SK-N-MC (cell line): ENCODE measurements around the gene CDC123.

Experiments used
- EZH2 ChIP-seq: fragments of 200-600 bp; sonication (generic); IDR thresholded peaks from one replicate; pipeline ENCODE4 v1.6.1; 2017; ENCODE audit warnings: antibody characterized with exemption
- POLR2AphosphoS5 ChIP-seq: IDR thresholded peaks from 2 replicates; pipeline ENCODE4 v1.6.1; 2012; ENCODE audit warnings: mild to moderate bottlenecking, low read depth, low read length, borderline replicate concordance

GRCh38 chr10:12212454-12212853 lies 16.5 kb downstream of the CDC123 start:
- TF ChIP-seq EZH2 (no peak), POLR2AphosphoS5 (no peak)
